ENCODE data around the gene KLK1.

Gene KLK1

DNA sequence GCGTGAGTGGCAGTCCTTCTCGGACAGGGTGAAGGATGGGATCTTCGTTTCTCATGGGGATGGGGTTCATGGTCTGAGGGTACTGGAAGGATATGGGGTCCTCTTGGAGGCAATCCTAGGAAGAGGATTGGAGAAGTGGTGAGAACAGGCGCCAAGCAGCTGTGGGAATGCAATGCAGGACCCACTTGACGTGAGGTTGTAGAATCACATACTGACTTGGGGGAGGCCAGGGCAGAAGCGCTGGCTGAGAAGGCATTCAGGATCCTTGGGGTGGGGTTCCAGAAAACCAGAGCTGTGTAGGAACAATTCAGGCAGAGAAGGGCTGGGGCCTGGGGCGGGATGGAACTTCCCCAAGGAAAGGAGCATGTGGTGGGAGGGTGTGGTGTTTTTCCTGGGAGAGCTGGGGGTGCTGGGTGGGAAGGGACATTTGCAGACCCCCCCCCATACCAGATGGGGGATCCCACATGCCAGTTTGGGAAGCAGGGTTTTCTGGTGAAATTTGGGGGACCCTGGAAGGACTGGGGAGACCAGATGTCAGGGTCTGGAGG, 852 bp downstream of the KLK1 start:
- Histone ChIP-seq H3K9ac (ENCODE audit: low read length) (no peak overlapping the region), H3K27me3 (ENCODE audit: control insufficient read depth, insufficient read depth, low read length) (peaks cover 92% of the 10 kb centered on the region), H3K27ac (ENCODE audit: low read depth, low read length) (no peak overlapping the region), H3K9me3 (ENCODE audit: control insufficient read depth, insufficient read depth, low read depth, low read length) (no peaks in the 10 kb centered on the region), H3K4me3 (ENCODE audit: low read depth, low read length) (no peak overlapping the region), H3K36me3 (ENCODE audit: control insufficient read depth, insufficient read depth, low read length) (no peaks in the 10 kb centered on the region), H3K4me1 (ENCODE audit: control insufficient read depth, insufficient read depth, low read length) (peaks cover 27% of the 10 kb centered on the region)

GRCh38 chr19:50821622-50822021, 2.0 kb downstream of the KLK1 start:
- Histone ChIP-seq H3K4me1 (ENCODE audit: control insufficient read depth, insufficient read depth, low read length) (peaks cover 31% of the 10 kb centered on the region), H3K9me3 (ENCODE audit: control insufficient read depth, insufficient read depth, low read depth, low read length) (no peaks in the 10 kb centered on the region), H3K27me3 (ENCODE audit: control insufficient read depth, insufficient read depth, low read length) (peaks cover 90% of the 10 kb centered on the region), H3K9ac (ENCODE audit: low read length) (no peak overlapping the region), H3K27ac (ENCODE audit: low read depth, low read length) (no peak overlapping the region), H3K4me3 (ENCODE audit: low read depth, low read length) (no peak overlapping the region), H3K36me3 (ENCODE audit: control insufficient read depth, insufficient read depth, low read length) (no peaks in the 10 kb centered on the region)

DNA sequence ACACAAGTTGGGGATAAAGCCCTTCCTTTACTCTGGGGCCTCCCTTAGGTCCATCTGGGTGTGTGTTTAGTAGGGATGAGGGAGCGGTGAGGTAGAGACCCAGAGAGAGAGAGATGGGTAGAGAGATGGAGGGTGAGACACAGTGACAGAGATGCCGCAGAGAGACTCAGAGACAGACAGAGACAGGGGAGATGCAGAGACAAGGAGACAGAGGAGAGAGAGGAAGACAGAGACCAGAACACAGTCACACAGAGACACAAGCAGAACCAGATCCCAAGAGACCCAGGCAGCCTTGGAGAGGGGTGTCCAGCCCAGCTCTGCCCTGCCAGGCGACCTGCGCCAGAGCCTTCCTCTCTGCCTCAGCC, 2.4 kb downstream of the KLK1 start:
- Histone ChIP-seq H3K27ac (ENCODE audit: low read depth, low read length) (no peak overlapping the region), H3K36me3 (ENCODE audit: control insufficient read depth, insufficient read depth, low read length) (no peaks in the 10 kb centered on the region), H3K27me3 (ENCODE audit: control insufficient read depth, insufficient read depth, low read length) (peaks cover 90% of the 10 kb centered on the region), H3K4me1 (ENCODE audit: control insufficient read depth, insufficient read depth, low read length) (peaks cover 31% of the 10 kb centered on the region), H3K9me3 (ENCODE audit: control insufficient read depth, insufficient read depth, low read depth, low read length) (no peaks in the 10 kb centered on the region), H3K4me3 (ENCODE audit: low read depth, low read length) (peak overlapping the region; percentile 47), H3K9ac (ENCODE audit: low read length) (no peak overlapping the region)

- H3K27me3 ChIP-seq (ENCODE audit: control insufficient read depth, insufficient read depth, low read length), result peaks cover 90% of the 10 kb centered on the region
- H3K4me1 ChIP-seq (ENCODE audit: control insufficient read depth, insufficient read depth, low read length), result peaks cover 31% of the 10 kb centered on the region
- H3K4me3 ChIP-seq (ENCODE audit: low read depth, low read length), result peak overlapping the region; percentile 54
- H3K36me3 ChIP-seq (ENCODE audit: control insufficient read depth, insufficient read depth, low read length), result no peaks in the 10 kb centered on the region
- H3K9ac ChIP-seq (ENCODE audit: low read length), result no peak overlapping the region
- no peaks in the 10 kb centered on the region for H3K9me3 ChIP-seq (ENCODE audit: control insufficient read depth, insufficient read depth, low read depth, low read length)
- H3K27ac ChIP-seq (ENCODE audit: low read depth, low read length), result no peak overlapping the region
Measured at GRCh38 chr19:50820549-50821247, 2.9 kb downstream of the KLK1 start.

DNA sequence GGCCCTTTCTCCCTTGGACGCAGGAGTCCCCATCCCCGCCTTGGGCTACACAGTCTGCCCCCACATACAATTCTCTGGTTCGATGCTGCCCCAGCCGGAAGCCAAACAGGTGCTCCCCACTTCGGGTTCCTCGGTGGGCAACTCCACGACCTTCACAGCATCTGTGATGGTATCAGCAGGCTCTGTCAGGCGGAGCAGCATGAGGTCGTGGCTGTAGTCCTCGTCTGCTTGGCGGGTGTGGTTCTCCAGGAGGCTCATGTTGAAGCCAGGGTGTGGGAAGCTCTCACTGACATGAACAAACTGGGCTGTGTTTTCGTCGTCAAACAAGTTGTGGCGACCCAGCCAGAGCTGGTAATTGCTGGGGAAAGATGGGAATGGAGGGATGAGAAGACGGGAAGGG, 3.5 kb downstream of the KLK1 start:
- H3K36me3 ChIP-seq (ENCODE audit: control insufficient read depth, insufficient read depth, low read length), result no peaks in the 10 kb centered on the region
- H3K4me1 ChIP-seq (ENCODE audit: control insufficient read depth, insufficient read depth, low read length), result peaks cover 31% of the 10 kb centered on the region
- H3K27ac ChIP-seq (ENCODE audit: low read depth, low read length), result no peak overlapping the region
- H3K27me3 ChIP-seq (ENCODE audit: control insufficient read depth, insufficient read depth, low read length), result peaks cover 90% of the 10 kb centered on the region
- H3K4me3 ChIP-seq (ENCODE audit: low read depth, low read length), result peak overlapping the region; percentile 54
- no peak overlapping the region for H3K9ac ChIP-seq (ENCODE audit: low read length)
- H3K9me3 ChIP-seq (ENCODE audit: control insufficient read depth, insufficient read depth, low read depth, low read length), result no peaks in the 10 kb centered on the region

- H3K27me3 ChIP-seq (ENCODE audit: control insufficient read depth, insufficient read depth, low read length), result peaks cover 93% of the 10 kb centered on the region
- no peaks in the 10 kb centered on the region for H3K9me3 ChIP-seq (ENCODE audit: control insufficient read depth, insufficient read depth, low read depth, low read length)
- H3K27ac ChIP-seq (ENCODE audit: low read depth, low read length), result no peak overlapping the region
- H3K36me3 ChIP-seq (ENCODE audit: control insufficient read depth, insufficient read depth, low read length), result no peaks in the 10 kb centered on the region
- peaks cover 31% of the 10 kb centered on the region for H3K4me1 ChIP-seq (ENCODE audit: control insufficient read depth, insufficient read depth, low read length)
- no peak overlapping the region for H3K9ac ChIP-seq (ENCODE audit: low read length)
- H3K4me3 ChIP-seq (ENCODE audit: low read depth, low read length), result peak overlapping the region; percentile 54
Measured at GRCh38 chr19:50819636-50820035, 4.0 kb downstream of the KLK1 start.

DNA sequence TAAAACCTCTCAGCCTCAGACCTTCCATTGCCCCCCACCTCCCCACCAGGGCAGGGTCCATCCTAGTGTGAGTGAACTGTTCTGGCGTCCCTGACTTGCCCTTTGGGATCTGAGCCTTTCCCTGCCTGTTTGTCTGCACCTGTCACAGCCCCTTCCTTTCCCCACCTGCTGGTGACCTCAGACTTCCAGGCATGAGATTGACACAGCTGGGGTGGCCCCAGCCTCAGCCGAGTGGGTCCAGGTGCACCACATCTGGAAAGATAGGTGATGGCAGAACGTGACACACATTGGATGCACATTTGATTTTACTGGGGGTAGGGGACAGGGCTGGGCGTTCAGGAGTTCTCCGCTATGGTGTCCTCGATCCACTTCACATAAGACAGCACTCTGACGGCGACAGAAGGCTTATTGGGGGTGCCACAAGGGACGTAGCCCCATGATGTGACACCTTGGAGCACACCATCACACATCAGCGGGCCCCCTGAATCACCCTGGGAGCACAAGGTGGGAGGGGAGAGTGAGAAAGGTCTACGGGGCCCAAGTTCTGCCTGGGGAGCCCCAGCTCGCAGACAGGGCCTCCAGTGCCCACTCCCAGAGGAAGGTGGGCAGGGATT, 4.6 kb downstream of the KLK1 start:
- H3K9me3 ChIP-seq (ENCODE audit: control insufficient read depth, insufficient read depth, low read depth, low read length), result no peaks in the 10 kb centered on the region
- peaks cover 90% of the 10 kb centered on the region for H3K27me3 ChIP-seq (ENCODE audit: control insufficient read depth, insufficient read depth, low read length)
- peaks cover 31% of the 10 kb centered on the region for H3K4me1 ChIP-seq (ENCODE audit: control insufficient read depth, insufficient read depth, low read length)
- H3K27ac ChIP-seq (ENCODE audit: low read depth, low read length), result no peak overlapping the region
- H3K36me3 ChIP-seq (ENCODE audit: control insufficient read depth, insufficient read depth, low read length), result no peaks in the 10 kb centered on the region
- no peak overlapping the region for H3K9ac ChIP-seq (ENCODE audit: low read length)
- peak overlapping the region; percentile 93; the same call in 1 of the 2 replicates for H3K4me3 ChIP-seq (ENCODE audit: low read depth, low read length)

DNA sequence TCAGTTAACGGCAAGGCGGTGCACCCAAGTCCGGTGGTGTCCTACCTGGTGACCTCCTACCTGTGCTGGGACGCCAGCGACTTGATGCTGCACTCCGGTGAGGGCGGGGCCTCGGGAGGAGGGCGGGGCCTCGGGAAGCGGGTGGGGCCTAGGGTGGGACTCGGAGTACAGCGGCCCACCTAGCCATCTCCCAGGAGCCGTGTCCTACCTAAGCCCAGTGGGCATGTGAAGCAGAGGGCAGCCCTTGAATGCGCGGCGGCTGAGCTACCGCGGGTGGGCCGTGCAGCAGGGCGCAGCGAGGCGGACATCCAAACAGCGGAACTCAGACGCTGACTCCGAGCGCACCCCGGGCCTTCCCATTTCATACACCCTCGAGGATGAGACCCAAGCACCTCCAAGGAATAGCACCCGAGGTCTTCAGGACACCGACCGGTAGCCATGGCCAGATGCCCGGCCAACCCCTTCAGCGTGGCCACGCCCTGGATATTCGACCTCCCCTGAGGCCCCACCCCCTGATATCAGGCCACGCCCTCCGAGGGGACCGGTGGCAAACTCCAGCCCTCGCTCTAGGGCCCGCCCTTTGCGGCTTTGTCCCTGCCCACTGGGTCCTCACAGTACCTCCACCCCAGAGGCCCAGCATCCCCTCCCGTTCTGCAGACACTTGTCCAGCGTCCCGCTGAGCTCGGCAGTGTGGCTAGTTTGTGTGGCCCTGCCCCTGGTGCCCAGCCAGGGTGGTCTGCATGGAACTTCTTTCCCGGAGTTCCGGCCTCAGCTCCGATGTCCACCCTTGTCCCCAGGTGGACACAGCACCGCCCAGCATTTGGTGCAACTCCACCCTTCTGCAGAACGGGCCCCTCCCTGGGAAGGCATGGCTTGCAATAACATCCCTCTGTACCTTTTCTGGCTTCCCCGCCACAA, 5.4 kb downstream of the KLK1 start:
- no peaks in the 10 kb centered on the region for H3K36me3 ChIP-seq (ENCODE audit: control insufficient read depth, insufficient read depth, low read length)
- H3K9me3 ChIP-seq (ENCODE audit: control insufficient read depth, insufficient read depth, low read depth, low read length), result no peaks in the 10 kb centered on the region
- no peak overlapping the region for H3K9ac ChIP-seq (ENCODE audit: low read length)
- peak overlapping the region; percentile 93 for H3K4me3 ChIP-seq (ENCODE audit: low read depth, low read length)
- H3K27me3 ChIP-seq (ENCODE audit: control insufficient read depth, insufficient read depth, low read length), result peaks cover 84% of the 10 kb centered on the region
- no peak overlapping the region for H3K27ac ChIP-seq (ENCODE audit: low read depth, low read length)
- H3K4me1 ChIP-seq (ENCODE audit: control insufficient read depth, insufficient read depth, low read length), result peaks cover 31% of the 10 kb centered on the region

DNA sequence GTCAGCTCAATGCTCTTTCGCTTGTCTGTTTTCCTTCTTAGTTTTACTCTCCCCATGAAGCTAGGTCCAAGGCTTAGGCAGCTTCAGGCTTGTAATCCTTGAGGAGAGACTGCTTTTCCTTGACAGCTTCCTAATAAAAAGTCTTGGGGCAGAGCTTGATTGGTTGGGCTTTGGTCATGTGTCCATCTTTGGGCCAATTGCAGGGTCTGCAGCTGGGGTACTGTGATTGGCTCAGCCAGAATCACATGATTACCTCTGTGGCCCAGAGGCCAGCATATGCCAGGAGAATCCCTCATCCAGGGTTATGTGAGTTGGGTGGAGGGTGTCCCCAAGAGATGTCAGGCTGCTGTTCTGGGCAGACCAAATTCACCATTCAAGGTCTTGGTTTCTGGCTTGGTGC, 8.1 kb downstream of the KLK1 start:
- Histone ChIP-seq H3K4me1 (ENCODE audit: control insufficient read depth, insufficient read depth, low read length) (peaks cover 19% of the 10 kb centered on the region), H3K9ac (ENCODE audit: low read length) (no peak overlapping the region), H3K27ac (ENCODE audit: low read depth, low read length) (no peak overlapping the region), H3K9me3 (ENCODE audit: control insufficient read depth, insufficient read depth, low read depth, low read length) (no peaks in the 10 kb centered on the region), H3K27me3 (ENCODE audit: control insufficient read depth, insufficient read depth, low read length) (peaks cover 81% of the 10 kb centered on the region), H3K36me3 (ENCODE audit: control insufficient read depth, insufficient read depth, low read length) (no peaks in the 10 kb centered on the region), H3K4me3 (ENCODE audit: low read depth, low read length) (no peak overlapping the region)

GRCh38 chr19:50814883-50815282, 8.7 kb downstream of the KLK1 start:
- peaks cover 13% of the 10 kb centered on the region for H3K4me1 ChIP-seq (ENCODE audit: control insufficient read depth, insufficient read depth, low read length)
- H3K27ac ChIP-seq (ENCODE audit: low read depth, low read length), result no peak overlapping the region
- no peaks in the 10 kb centered on the region for H3K36me3 ChIP-seq (ENCODE audit: control insufficient read depth, insufficient read depth, low read length)
- no peaks in the 10 kb centered on the region for H3K9me3 ChIP-seq (ENCODE audit: control insufficient read depth, insufficient read depth, low read depth, low read length)
- H3K27me3 ChIP-seq (ENCODE audit: control insufficient read depth, insufficient read depth, low read length), result peaks cover 79% of the 10 kb centered on the region
- no peak overlapping the region for H3K4me3 ChIP-seq (ENCODE audit: low read depth, low read length)
- no peak overlapping the region for H3K9ac ChIP-seq (ENCODE audit: low read length)

DNA sequence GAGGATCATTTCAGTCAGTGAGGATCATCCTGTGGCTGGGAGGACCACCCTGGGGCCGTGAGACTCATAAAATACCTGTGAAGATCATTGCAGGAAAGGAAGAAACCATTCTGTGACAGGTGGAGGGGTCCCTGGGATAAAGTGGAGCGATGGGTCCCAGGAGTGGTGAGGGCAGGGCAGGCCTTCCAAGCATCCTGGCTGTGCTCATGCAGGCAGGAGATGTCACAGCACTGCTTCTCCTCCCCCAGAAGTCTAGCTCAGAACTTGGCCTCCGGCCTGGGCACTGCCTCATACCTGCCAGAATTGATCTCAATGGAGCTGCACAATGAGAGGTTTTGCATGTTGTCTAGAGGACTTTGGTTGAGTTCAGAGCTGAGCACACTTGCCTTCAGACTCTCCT, 11.1 kb downstream of the KLK1 start:
- H3K27ac ChIP-seq (ENCODE audit: low read depth, low read length), result no peak overlapping the region
- no peak overlapping the region for H3K9ac ChIP-seq (ENCODE audit: low read length)
- H3K36me3 ChIP-seq (ENCODE audit: control insufficient read depth, insufficient read depth, low read length), result no peaks in the 10 kb centered on the region
- no peaks in the 10 kb centered on the region for H3K9me3 ChIP-seq (ENCODE audit: control insufficient read depth, insufficient read depth, low read depth, low read length)
- H3K27me3 ChIP-seq (ENCODE audit: control insufficient read depth, insufficient read depth, low read length), result peaks cover 72% of the 10 kb centered on the region
- no peak overlapping the region for H3K4me3 ChIP-seq (ENCODE audit: low read depth, low read length)
- peaks cover 2% of the 10 kb centered on the region; the same call in 1 of the 2 replicates for H3K4me1 ChIP-seq (ENCODE audit: control insufficient read depth, insufficient read depth, low read length)

Data from HUES6 (cell line).